GM12872 (cell line): ENCODE results near the gene ABHD10.

Experiments
- TF ChIP-seq, protein P1 (sequence below): IDR thresholded peaks from 3 replicates; pipeline ENCODE4 v1.5.1; 2011; ENCODE audit warnings: low read depth, mild to moderate bottlenecking, low read length, moderate library complexity; ENCODE audit not compliant: insufficient read depth

ABHD10 gene

DNA sequence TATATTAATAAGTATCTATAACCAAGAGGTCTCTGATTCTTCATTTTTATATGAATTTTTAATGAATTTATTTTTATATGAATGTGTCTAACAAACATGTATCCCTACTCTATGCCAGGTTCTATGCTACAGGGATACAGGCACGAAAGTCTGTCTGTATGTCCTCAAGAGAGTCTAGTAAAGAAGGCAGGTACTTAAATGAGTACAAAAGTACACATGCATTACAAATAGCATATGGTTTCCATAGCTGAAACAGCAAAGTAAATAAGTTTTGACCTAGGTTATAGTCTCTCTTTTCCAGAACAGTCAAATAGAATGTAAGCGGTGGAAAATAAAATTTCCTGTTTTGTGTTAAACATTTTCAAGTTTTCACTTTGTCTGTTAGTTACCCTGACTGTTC lies 13.3 kb upstream of the ABHD10 start:
- TF ChIP-seq, protein P1, sequence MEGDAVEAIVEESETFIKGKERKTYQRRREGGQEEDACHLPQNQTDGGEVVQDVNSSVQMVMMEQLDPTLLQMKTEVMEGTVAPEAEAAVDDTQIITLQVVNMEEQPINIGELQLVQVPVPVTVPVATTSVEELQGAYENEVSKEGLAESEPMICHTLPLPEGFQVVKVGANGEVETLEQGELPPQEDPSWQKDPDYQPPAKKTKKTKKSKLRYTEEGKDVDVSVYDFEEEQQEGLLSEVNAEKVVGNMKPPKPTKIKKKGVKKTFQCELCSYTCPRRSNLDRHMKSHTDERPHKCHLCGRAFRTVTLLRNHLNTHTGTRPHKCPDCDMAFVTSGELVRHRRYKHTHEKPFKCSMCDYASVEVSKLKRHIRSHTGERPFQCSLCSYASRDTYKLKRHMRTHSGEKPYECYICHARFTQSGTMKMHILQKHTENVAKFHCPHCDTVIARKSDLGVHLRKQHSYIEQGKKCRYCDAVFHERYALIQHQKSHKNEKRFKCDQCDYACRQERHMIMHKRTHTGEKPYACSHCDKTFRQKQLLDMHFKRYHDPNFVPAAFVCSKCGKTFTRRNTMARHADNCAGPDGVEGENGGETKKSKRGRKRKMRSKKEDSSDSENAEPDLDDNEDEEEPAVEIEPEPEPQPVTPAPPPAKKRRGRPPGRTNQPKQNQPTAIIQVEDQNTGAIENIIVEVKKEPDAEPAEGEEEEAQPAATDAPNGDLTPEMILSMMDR, result no peak

DNA sequence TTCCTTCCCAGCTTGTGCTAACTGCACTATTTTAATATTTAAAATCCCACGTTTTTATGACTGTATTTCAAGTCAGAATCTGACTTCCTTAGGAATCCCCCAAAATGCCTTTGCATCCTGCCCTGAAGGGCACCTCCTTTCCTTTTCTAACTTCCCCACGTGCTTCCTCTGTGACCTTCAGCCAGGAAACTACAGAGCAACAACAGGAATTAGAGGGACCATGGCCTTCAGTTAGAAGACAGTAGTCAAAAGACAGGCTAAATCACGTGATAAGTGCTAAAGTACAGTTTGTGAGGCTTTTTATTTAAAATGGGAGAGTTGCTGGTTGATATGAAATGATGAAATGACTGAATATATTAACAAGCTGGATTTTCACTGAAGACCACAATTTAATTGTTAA lies 11.8 kb upstream of the ABHD10 start:
- TF ChIP-seq, protein P1, result no peak

DNA sequence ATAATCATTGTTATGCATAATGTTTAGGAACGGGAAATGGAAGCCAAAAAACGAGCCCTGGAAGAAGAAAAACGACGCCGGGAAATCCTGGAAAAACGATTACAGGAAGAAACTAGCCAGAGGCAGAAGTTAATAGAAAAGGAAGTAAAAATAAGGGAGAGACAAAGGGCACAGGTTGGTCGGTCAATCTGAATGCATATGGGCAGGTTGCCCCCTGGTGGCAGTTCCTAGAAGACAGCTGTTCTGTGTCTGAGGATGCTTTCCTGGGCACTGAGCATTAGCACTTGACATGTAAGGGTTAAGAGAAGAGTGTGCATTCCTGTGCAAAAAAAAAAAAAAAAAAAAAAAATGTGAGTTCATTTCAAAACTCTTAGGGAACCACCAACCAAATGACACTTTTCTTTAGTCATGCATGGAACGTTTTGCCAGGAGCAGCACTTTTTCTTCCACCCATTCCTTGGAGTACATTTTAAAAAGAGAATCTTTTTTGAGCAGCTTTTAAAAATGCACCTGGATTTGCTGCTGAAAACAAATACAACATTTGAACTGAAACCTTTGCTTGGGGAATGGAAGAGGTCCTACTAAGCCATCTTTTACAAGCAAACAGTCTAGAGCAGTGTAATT lies 11.1 kb upstream of the ABHD10 start:
- TF ChIP-seq, protein P1, result peak; percentile 91

DNA sequence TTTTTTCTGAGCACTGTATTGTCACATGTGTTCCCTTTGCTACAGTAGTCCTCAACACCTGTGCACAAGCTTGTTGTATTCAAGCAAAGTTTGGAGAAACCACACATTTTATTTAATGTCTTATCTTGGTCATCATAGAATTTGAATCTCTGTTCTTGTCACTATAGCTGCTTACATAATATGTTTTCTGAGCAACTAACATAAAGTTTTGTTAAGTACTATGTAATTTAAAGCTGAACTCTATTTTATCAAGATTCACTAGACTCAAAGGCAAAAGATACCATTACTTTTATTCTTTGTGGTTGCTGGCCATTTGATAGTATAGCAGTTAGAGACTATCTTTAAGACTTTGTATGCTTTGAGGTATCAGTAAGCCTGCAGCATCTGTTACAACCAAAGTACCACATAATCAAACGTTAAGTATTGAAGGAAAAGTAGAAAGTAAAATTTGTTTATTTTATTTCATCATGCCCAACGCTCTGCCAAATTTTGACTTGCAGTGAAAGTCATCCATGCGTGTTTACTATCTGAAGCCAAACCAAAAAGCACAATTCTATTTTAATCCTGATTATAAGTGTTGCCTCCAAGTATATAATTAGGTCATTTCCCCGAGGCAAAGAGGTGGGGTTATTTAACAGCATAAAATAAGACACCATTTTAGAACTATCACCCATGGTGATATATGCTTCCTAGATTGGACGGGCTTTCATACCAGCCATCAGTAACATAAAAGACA lies 10.3 kb upstream of the ABHD10 start:
- TF ChIP-seq, protein P1, result no peak

DNA sequence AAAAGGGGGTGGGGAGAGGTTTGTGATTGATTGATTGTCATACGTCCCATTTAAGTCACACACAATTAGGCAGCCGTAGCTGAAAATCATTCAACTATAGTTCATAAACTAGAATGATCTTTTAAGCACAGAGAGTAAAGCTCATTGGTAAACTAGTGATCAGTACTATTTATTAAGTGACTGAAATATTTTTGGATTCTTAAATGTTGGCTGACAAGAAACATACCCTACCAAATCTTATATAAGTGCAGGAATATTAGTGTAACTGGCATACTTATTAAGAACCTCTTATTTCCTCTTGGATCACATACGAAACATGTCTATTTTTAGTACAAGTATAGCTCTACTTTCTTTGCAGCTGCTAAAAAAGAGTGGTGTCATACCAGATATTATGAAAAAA lies 8.4 kb upstream of the ABHD10 start:
- TF ChIP-seq, protein P1, result no peak

DNA sequence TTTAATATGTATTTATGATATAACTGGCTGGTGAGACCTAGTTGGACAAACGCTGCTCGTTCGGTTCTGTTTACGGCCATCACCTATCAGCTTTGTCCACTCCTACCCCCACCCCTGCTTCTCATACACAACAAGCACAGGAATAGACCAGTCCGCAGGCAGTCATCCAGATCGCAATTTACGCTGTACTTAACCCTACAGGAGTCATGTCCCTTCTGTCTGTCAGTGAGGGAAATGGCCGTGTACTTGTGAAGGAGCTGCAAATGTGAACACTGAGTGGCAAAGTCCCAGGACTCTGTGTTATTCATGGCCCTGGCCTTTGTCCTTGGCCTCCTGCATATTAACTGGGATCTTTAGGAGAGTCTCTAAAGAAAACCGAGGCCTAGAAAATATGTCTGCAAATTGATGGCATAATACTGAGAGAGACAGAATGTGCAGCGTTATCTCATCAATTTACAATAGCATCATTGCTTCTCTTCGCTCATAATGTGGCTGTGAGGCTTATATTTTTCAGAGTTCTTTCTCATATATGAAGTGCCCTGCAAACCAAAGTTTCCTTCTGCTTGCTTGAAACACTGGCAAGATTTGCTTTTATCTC lies 7.2 kb upstream of the ABHD10 start:
- TF ChIP-seq, protein P1, result no peak

DNA sequence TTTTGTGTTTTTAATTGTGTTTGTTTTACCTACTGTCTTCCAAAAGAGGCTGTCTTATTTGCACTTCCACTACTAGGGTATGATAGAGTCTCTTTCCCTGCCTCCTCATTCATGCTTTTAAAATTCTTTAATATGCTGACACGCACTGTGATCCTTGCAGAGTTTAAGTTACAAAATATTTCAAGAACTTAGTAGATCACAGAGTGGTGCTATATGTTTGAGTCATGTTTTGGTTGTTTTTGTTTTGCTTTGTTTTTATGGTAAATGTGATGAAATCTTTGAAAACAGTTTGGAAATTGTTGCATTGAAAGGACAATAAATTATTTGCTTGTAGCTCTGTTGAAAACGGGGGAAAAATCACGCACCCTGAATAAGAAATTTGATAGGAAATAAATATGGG lies 5.9 kb upstream of the ABHD10 start:
- TF ChIP-seq, protein P1, result no peak
